ENCODE results near the gene CD63.

DNA sequence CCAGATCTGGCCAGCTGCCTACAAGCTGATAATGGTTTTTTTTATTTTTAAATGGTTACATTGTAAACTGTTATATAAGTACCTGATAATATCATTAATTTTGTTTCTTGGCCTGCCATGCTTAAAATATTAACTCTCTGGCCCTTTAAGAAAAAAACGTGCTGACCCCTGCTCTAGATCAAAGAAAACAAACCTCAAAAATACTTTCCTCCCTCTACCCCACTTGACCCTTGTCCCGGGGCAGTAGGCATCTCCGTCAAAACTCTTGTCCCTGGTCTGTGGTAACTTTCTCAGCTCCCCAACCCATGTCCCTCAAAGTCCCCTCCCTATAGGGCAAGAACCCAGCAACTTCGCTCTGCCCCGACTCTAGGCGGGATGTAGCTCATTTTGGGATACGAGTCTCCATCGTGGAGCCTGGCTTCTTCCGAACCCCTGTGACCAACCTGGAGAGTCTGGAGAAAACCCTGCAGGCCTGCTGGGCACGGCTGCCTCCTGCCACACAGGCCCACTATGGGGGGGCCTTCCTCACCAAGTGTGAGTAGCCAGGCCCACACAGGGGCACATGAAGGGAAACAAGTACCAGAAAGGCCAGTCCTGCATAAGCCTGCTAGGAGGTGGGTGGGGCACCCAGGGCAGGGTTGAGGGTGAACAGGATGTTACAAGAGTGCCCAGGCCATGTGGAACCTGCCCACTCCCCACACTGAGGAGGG, 5.1 kb downstream of the CD63 start:
- TF ChIP-seq, protein P1, sequence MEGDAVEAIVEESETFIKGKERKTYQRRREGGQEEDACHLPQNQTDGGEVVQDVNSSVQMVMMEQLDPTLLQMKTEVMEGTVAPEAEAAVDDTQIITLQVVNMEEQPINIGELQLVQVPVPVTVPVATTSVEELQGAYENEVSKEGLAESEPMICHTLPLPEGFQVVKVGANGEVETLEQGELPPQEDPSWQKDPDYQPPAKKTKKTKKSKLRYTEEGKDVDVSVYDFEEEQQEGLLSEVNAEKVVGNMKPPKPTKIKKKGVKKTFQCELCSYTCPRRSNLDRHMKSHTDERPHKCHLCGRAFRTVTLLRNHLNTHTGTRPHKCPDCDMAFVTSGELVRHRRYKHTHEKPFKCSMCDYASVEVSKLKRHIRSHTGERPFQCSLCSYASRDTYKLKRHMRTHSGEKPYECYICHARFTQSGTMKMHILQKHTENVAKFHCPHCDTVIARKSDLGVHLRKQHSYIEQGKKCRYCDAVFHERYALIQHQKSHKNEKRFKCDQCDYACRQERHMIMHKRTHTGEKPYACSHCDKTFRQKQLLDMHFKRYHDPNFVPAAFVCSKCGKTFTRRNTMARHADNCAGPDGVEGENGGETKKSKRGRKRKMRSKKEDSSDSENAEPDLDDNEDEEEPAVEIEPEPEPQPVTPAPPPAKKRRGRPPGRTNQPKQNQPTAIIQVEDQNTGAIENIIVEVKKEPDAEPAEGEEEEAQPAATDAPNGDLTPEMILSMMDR (IDR thresholded peaks at IDR 0.05) = no peak
- no peak for TF ChIP-seq POLR2A (IDR thresholded peaks at IDR 0.05)
